ENCODE data around the gene MDN1. TPM values are rescaled to one million over a fixed set of nuclear protein-coding genes. Genes with fewer than 3 reads are reported as not detected.

Gene MDN1, protein sequence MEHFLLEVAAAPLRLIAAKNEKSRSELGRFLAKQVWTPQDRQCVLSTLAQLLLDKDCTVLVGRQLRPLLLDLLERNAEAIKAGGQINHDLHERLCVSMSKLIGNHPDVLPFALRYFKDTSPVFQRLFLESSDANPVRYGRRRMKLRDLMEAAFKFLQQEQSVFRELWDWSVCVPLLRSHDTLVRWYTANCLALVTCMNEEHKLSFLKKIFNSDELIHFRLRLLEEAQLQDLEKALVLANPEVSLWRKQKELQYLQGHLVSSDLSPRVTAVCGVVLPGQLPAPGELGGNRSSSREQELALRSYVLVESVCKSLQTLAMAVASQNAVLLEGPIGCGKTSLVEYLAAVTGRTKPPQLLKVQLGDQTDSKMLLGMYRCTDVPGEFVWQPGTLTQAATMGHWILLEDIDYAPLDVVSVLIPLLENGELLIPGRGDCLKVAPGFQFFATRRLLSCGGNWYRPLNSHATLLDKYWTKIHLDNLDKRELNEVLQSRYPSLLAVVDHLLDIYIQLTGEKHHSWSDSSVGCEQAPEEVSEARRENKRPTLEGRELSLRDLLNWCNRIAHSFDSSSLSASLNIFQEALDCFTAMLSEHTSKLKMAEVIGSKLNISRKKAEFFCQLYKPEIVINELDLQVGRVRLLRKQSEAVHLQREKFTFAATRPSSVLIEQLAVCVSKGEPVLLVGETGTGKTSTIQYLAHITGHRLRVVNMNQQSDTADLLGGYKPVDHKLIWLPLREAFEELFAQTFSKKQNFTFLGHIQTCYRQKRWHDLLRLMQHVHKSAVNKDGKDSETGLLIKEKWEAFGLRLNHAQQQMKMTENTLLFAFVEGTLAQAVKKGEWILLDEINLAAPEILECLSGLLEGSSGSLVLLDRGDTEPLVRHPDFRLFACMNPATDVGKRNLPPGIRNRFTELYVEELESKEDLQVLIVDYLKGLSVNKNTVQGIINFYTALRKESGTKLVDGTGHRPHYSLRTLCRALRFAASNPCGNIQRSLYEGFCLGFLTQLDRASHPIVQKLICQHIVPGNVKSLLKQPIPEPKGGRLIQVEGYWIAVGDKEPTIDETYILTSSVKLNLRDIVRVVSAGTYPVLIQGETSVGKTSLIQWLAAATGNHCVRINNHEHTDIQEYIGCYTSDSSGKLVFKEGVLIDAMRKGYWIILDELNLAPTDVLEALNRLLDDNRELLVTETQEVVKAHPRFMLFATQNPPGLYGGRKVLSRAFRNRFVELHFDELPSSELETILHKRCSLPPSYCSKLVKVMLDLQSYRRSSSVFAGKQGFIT (N-terminal part only)
- total RNA-seq (2014; rRNA removed; shearing (Covaris generic)) (42.9 and 48.6 TPM in 2 replicates), total RNA-seq (2022) (55.3 and 62.3 TPM in 2 replicates), Bru-seq, nascent RNA (percentile 86 among the genes with signal in this experiment), BruChase-seq, experiment 1, labeled RNA remaining after a 6-hour chase (percentile 90 among the genes with signal in this experiment), BruChase-seq, experiment 2, labeled RNA remaining after a 2-hour chase (percentile 87 among the genes with signal in this experiment)
- long read RNA-seq, partial matches to known transcripts, result 15 of 25 reads
- long read RNA-seq, other reads (novel, unspliced or antisense), result 10 of 25 reads

DNA sequence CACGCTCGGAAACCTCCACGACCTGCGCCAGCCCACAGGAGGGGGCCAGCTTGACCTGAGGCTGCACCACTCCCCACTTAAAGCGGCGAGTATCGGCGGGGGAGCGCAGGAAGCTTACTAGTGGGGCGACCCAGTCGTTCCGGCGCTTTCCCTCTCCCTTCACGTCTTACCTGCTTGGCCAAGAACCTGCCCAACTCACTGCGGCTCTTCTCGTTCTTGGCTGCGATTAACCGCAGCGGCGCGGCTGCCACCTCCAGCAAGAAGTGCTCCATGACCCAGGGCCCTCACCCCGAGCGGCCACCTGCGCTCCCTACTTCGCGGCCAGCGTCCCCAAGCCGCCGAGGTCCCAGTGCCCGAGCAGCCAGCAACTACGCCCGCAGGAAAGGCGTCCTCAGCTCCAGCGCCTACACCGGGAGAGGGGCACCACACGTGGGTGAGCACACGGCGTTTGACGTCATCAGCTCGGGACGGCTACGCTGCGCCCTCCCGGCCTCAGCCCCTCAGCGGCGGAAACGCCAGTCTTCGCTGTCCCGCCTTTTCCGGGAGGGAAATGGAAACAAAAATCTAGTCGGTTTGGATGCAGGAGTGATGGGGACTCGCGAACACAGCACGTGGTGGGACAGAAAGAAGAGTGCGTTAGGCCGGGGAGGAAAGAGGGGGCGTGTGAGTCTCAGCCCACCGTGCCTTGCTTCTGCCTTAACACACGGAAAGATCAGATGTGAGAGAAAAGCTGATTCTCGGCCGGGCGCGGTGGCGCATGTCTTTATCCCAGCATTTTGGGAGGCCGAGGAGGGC is at the start of gene MDN1:
Gene MDN1, minus strand, starts transcription at position 459 of the 795 bp plus-strand sequence. Its CDS starts 187 bp downstream, at position 272.
- Histone ChIP-seq H3K79me2 (ENCODE audit: insufficient read depth, low read depth, low read length) (peaks cover 56% of the 10 kb centered on the region), H4K20me1 (ENCODE audit: insufficient read depth, low read length) (peaks cover 14% of the 10 kb centered on the region; the same call in 1 of the 2 replicates)
- intact Hi-C loops (cut with micrococcal nuclease; ENCODE audit: unreplicated experiment), result no loop called here

DNA sequence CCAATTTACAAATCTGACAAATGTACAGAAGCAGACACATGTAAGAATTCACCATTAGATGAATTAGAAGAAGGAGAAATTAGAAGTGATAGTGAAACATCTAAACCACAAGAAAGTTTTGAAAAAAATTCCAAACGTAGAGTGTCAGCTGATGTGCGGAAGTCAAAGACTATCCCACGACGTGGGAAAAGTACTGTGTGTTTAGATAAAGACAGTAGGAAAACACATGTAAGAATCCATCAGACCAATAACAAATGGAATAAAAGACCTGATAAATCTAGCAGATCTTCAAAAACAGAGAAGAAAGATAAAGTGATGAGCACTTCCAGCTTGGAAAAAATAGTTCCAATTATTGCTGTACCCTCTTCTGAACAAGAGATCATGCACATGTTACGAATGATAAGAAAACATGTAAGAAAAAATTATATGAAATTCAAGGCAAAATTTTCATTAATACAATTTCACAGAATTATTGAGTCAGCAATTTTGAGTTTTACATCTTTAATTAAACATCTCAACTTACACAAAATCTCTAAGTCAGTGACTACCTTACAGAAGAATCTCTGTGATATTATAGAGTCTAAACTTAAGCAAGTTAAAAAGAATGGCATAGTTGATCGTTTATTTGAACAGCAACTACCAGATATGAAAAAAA is 46.6 kb upstream of the MDN1 start:
- BruUV-seq (replicated peaks), result no TSS peak
- H3K4me3 ChIP-seq (ENCODE audit: low read depth, low read length, poor library complexity, severe bottlenecking), result no peak overlapping the region
- POLR2A ChIA-PET, result interaction anchor here (0.7 to 1.6 kb wide), 2 partner anchors 11 to 801 kb away, joined by 3 to 5 read pairs; no protein-coding TSS in a partner anchor

More for the DNA sequence above, at the start of gene MDN1:
- Histone ChIP-seq H3K9me2 (ENCODE audit: insufficient read depth, low read length) (no peaks in the 10 kb centered on the region), H3K4me2 (ENCODE audit: low read length) (peak within 1 kb of the TSS; percentile 68), H2AFZ (ENCODE audit: low read length) (peak within 1 kb of the TSS; percentile 57), H3K4me3 (ENCODE audit: low read depth, low read length, poor library complexity, severe bottlenecking) (peak within 1 kb of the TSS; percentile 87), H3K27ac (ENCODE audit: low read depth, low read length, poor library complexity, severe bottlenecking) (peak within 1 kb of the TSS; percentile 62), H3K36me3 (ENCODE audit: insufficient read depth, low read length) (peaks cover 10% of the 10 kb centered on the region; the same call in 1 of the 2 replicates), H3K4me1 (ENCODE audit: insufficient read depth, low read length, poor library complexity, severe bottlenecking) (peaks cover 29% of the 10 kb centered on the region), H3K9me3 (ENCODE audit: low read length) (no peaks in the 10 kb centered on the region)
- CTCF ChIA-PET (ENCODE audit: unreplicated experiment), result interaction anchor here (1.2 kb wide), 1 partner anchor 10 kb away, joined by 7 read pairs; the partner anchor contains the start of gene CASP8AP2
- no peak for TF ChIP-seq EZH2phosphoT487 (IDR thresholded peaks at IDR 0.05; ENCODE audit: borderline replicate concordance, low read depth, low read length)
- TF ChIP-seq, protein P1, sequence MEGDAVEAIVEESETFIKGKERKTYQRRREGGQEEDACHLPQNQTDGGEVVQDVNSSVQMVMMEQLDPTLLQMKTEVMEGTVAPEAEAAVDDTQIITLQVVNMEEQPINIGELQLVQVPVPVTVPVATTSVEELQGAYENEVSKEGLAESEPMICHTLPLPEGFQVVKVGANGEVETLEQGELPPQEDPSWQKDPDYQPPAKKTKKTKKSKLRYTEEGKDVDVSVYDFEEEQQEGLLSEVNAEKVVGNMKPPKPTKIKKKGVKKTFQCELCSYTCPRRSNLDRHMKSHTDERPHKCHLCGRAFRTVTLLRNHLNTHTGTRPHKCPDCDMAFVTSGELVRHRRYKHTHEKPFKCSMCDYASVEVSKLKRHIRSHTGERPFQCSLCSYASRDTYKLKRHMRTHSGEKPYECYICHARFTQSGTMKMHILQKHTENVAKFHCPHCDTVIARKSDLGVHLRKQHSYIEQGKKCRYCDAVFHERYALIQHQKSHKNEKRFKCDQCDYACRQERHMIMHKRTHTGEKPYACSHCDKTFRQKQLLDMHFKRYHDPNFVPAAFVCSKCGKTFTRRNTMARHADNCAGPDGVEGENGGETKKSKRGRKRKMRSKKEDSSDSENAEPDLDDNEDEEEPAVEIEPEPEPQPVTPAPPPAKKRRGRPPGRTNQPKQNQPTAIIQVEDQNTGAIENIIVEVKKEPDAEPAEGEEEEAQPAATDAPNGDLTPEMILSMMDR (conservative IDR thresholded peaks at IDR 0.05; ENCODE audit: low read length), result no peak
- POLR2A ChIA-PET, result interaction anchor here (0.6 to 2.7 kb wide), 12 partner anchors 9 to 1741 kb away, joined by 3 to 45 read pairs (median 3); partner anchors contain the start of gene CASP8AP2
- DNase-seq (ENCODE audit: low spot score), result peak; percentile 97
- no TSS peak for BruUV-seq (replicated peaks)

More for the DNA sequence above, 46.6 kb upstream of the MDN1 start:
- CTCF ChIA-PET (ENCODE audit: unreplicated experiment), result no interaction called here
- H3K79me2 ChIP-seq (ENCODE audit: insufficient read depth, low read depth, low read length), result no peaks in the 10 kb centered on the region
- H4K20me1 ChIP-seq (ENCODE audit: insufficient read depth, low read length), result no peaks in the 10 kb centered on the region
- DNase-seq (ENCODE audit: low spot score), result no peak
- no peak overlapping the region for H3K4me2 ChIP-seq (ENCODE audit: low read length)
- peaks cover 97% of the 10 kb centered on the region for H3K36me3 ChIP-seq (ENCODE audit: insufficient read depth, low read length)
- intact Hi-C loops (cut with micrococcal nuclease; ENCODE audit: unreplicated experiment), result no loop called here
- H3K4me1 ChIP-seq (ENCODE audit: insufficient read depth, low read length, poor library complexity, severe bottlenecking), result no peaks in the 10 kb centered on the region
- no peaks in the 10 kb centered on the region for H3K9me2 ChIP-seq (ENCODE audit: insufficient read depth, low read length)
- H2AFZ ChIP-seq (ENCODE audit: low read length), result no peak overlapping the region
- H3K9me3 ChIP-seq (ENCODE audit: low read length), result no peaks in the 10 kb centered on the region
- H3K27ac ChIP-seq (ENCODE audit: low read depth, low read length, poor library complexity, severe bottlenecking), result no peak overlapping the region
- no peak for TF ChIP-seq EZH2phosphoT487 (IDR thresholded peaks at IDR 0.05; ENCODE audit: borderline replicate concordance, low read depth, low read length)
- TF ChIP-seq, protein P1 (conservative IDR thresholded peaks at IDR 0.05; ENCODE audit: low read length), result no peak

Measured in OCI-LY7 (cell line).